Measurements from ENCODE around the gene SH3GL1. TPM values are rescaled to one million over a fixed set of nuclear protein-coding genes. Genes with fewer than 3 reads are reported as not detected.
"Not testable (repeated sequence)": the region's sequence is repeated elsewhere in the genome, so short reads cannot be mapped to it uniquely, and the experiment has no call there.

The SH3GL1 gene
- total and polyA plus RNA-seq, 8 donors, result 25.9 to 34.2 (median 27.6) TPM

DNA sequence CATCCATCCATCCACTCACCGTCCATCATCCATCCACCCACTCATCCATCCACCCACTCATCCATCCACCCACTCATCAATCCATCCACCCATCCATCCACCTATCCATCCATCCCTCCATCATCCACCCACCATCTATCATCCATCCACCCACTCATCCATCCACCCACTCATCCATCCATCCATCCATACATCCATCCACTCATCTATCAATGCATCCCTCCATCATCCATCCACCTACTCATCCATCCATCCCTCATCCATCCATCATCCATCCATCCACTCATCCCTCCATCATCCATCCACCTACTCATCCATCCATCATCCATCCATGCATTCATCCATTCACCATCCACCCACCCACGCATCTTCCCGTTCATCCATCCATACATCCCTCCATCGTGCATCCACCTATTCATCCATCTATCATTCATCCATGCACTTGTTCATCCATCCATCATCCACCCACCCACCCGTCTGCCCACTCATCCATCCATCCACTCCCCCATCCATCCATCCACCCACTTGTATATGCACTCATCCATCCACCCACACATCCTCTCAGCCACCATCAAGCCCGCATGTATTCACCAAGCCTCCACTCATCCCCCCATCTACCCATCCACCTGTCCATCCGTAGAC is 65.3 kb downstream of the SH3GL1 start:
- peaks cover 0 to 4% (median 4%) of the 10 kb centered on the region in 3 donors for H3K4me1 ChIP-seq
- 95 to 96% methylated on average over 7 of the region's 7 CpGs for WGBS, 2 donors
- no peak for TF ChIP-seq CTCF (IDR thresholded peaks at IDR 0.05)
- H3K27me3 ChIP-seq, result no peaks in the 10 kb centered on the region
- ATAC-seq (no peak), DNase-seq (no peak), FAIRE-seq (no peak)
- no peaks in the 10 kb centered on the region for H3K9me3 ChIP-seq
- intact Hi-C loops (cut with DNase I), result no loop called here
- no peak overlapping the region for H3K4me3 ChIP-seq
- no peak overlapping the region for H3K27ac ChIP-seq
- H3K36me3 ChIP-seq, result no peaks in the 10 kb centered on the region

DNA sequence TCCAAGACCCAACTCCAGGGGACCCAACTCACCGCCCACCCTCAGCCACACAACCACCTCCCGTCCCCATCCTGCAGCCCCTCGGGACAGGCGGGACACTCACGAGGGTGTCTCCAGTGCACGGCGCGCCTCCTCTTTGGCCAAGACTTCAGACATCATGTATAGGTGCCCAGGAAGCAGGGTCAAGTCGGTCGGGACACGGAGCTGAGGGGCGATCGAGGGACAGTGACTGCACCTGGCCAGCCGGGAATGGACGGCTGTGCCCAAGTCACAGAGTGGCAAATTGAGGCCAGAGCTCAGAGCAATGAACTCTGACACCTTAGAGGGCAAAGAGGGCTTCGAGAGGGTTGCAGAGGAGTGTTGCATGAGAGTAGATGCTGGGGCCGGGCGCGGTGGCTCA is 70.5 kb downstream of the SH3GL1 start:
- Histone ChIP-seq H3K4me3 (no peak overlapping the region), H3K27ac (no peak overlapping the region), H3K27me3 (no peaks in the 10 kb centered on the region), H3K9me3 (no peaks in the 10 kb centered on the region), H3K4me1 (no peaks in the 10 kb centered on the region), H3K36me3 (no peaks in the 10 kb centered on the region)
- 96 to 97% methylated on average over 19 of the region's 19 CpGs for WGBS, 2 donors
- DNase-seq, result peak in 1 of 6 donors; percentile 78
- no peak for FAIRE-seq
- no peak for ATAC-seq
- TF ChIP-seq CTCF (IDR thresholded peaks at IDR 0.05), result no peak
- intact Hi-C loops (cut with DNase I), result no loop called here

GRCh38 chr19:4328991-4329681 is 71.2 kb downstream of the SH3GL1 start:
- H3K9me3 ChIP-seq; intact Hi-C loops (cut with DNase I); H3K27me3 ChIP-seq; ATAC-seq; FAIRE-seq; H3K36me3 ChIP-seq; H3K4me1 ChIP-seq; H3K27ac ChIP-seq: not testable (repeated sequence)
- 56 to 74% methylated on average over 35 of the region's 35 CpGs for WGBS, 2 donors
- H3K4me3 ChIP-seq, result peak overlapping the region in 2 of 4 donors; percentile 20 to 54
- DNase-seq, result peak in 5 of 6 donors; percentile 30 to 75 (median 54)

- WGBS, 2 donors, result 11 to 12% methylated on average over 33 to 49 of the region's 49 CpGs
- no peaks in the 10 kb centered on the region for H3K36me3 ChIP-seq
- FAIRE-seq, result no peak
- H3K27me3 ChIP-seq, result no peaks in the 10 kb centered on the region
- DNase-seq, result peak; percentile 95 to 100 (median 96)
- H3K9me3 ChIP-seq, result no peaks in the 10 kb centered on the region
- no peaks in the 10 kb centered on the region for H3K4me1 ChIP-seq
- H3K4me3 ChIP-seq, result peak overlapping the region in 3 of 4 donors; percentile 10 to 54 (median 20)
- ATAC-seq, result peak; percentile 87 to 95 (median 90)
- no peak for TF ChIP-seq CTCF (IDR thresholded peaks at IDR 0.05)
- intact Hi-C loops (cut with DNase I), result no loop called here
- peak overlapping the region in 2 of 4 donors; percentile 23 to 38 for H3K27ac ChIP-seq
Observed at GRCh38 chr19:4328243-4328990, 71.9 kb downstream of the SH3GL1 start.

GRCh38 chr19:4327877-4328242 is 72.5 kb downstream of the SH3GL1 start:
- no peak for DNase-seq
- peak; percentile 19 to 57 (median 30) for ATAC-seq
- no peak for TF ChIP-seq CTCF (IDR thresholded peaks at IDR 0.05)
- Histone ChIP-seq H3K9me3 (no peaks in the 10 kb centered on the region), H3K4me3 (peak overlapping the region; percentile 10 to 33 (median 16)), H3K27me3 (no peaks in the 10 kb centered on the region), H3K4me1 (no peaks in the 10 kb centered on the region), H3K36me3 (no peaks in the 10 kb centered on the region), H3K27ac (peak overlapping the region in 2 of 4 donors; percentile 23 to 38)
- FAIRE-seq, result no peak
- intact Hi-C loops (cut with DNase I), result no loop called here
- 6 to 17% methylated on average over 13 of the region's 13 CpGs for WGBS, 2 donors

Measured in pancreas (tissue), 10 donors.